Stimulated activated CD4-positive, alpha-beta T cell treated with anti-CD3 and anti-CD28 coated beads, Interleukin-1b, Interleukin-23, amount 100 ng/mL, for 48 hours (primary cell): ENCODE data around the gene CDC26.
A peak's percentile ranks its signal among the peaks of the same experiment; 100 is the strongest.
"Not testable (repeated sequence)": the region's sequence is repeated elsewhere in the genome, so short reads cannot be mapped to it uniquely, and the experiment has no call there.

Experiments used
- DNase-seq: peaks from one replicate; pipeline ENCODE4 v3.0.0-alpha.2; 2020

The CDC26 gene

GRCh38 chr9:113235701-113236255 is 39.6 kb downstream of the CDC26 start:
- DNase-seq: not testable (repeated sequence)

GRCh38 chr9:113231701-113232100 is 43.7 kb downstream of the CDC26 start:
- no peak for DNase-seq

GRCh38 chr9:113228130-113228665 is 47.2 kb downstream of the CDC26 start:
- DNase-seq: no peak

- no peak for DNase-seq
Measured at GRCh38 chr9:113227436-113227835, 47.9 kb downstream of the CDC26 start.

GRCh38 chr9:113223963-113224362 is 51.4 kb downstream of the CDC26 start:
- DNase-seq: no peak

- no peak for DNase-seq
Measured at GRCh38 chr9:113222482-113222841, 52.9 kb downstream of the CDC26 start.

GRCh38 chr9:113221800-113222481 is 53.4 kb downstream of the CDC26 start:
- no peak for DNase-seq

- peak; percentile 97 for DNase-seq
Measured at GRCh38 chr9:113221003-113221799, 54.2 kb downstream of the CDC26 start, which contains the start of the genes FKBP15 and SLC31A1. TSS of gene FKBP15 (minus strand) at chr9:113221277. CDS start at chr9:113221243, 34 bp downstream. TSS of gene SLC31A1 (plus strand) at chr9:113221544. CDS start at chr9:113256149, 34,605 bp downstream.

- DNase-seq: peak; percentile 3
Measured at GRCh38 chr9:113220467-113221002, 54.8 kb downstream of the CDC26 start.

- peak; percentile 37 for DNase-seq
Measured at GRCh38 chr9:113219969-113220368, 55.4 kb downstream of the CDC26 start.

- DNase-seq: no peak
Measured at GRCh38 chr9:113219186-113219936, 56.0 kb downstream of the CDC26 start.
